ENCODE data around the gene MTX1. TPM values are rescaled to one million over a fixed set of nuclear protein-coding genes. Genes with fewer than 3 reads are reported as not detected.
A peak's percentile ranks its signal among the peaks of the same experiment; 100 is the strongest.
"Not testable (repeated sequence)": the region's sequence is repeated elsewhere in the genome, so short reads cannot be mapped to it uniquely, and the experiment has no call there.

The MTX1 gene
- total and polyA plus RNA-seq, 2 donors (not counting 1 experiment from before 2014, with no cell fraction given), result 42.2 to 46.6 TPM

GRCh38 chr1:155210314-155211104 lies 2.0 kb downstream of the MTX1 start:
- Histone ChIP-seq H3K36me3 (ENCODE audit: control insufficient read depth, insufficient read depth, low read length) (no peaks in the 10 kb centered on the region), H3K27ac (ENCODE audit: insufficient read depth, low read length) (no peak overlapping the region), H3K4me1 (ENCODE audit: control insufficient read depth, extremely low read depth, insufficient read depth, low read length) (peaks cover 15% of the 10 kb centered on the region), H4K20me1 (ENCODE audit: control insufficient read depth, extremely low read depth, insufficient read depth, low read length) (no peaks in the 10 kb centered on the region), H3K27me3 (ENCODE audit: control insufficient read depth, insufficient read depth, low read length) (no peaks in the 10 kb centered on the region), H3K9ac (ENCODE audit: insufficient read depth, low read length) (no peak overlapping the region), H3K4me3 (replicated peaks in 1 of 4; ENCODE audit: control extremely low read depth in 1 of 4, insufficient read depth in 1 of 4, low read depth in 3 of 4, low read length in 4 of 4) (no peak overlapping the region), H3K79me2 (ENCODE audit: control insufficient read depth, insufficient read depth, low read length) (no peaks in the 10 kb centered on the region), H3K4me2 (ENCODE audit: extremely low read depth, insufficient read depth, low read length) (no peak overlapping the region), H2AFZ (ENCODE audit: low read length) (no peak overlapping the region), H3K9me3 (ENCODE audit: control insufficient read depth, insufficient read depth, low read depth, low read length) (no peaks in the 10 kb centered on the region)
- no peak for TF ChIP-seq EZH2 (IDR thresholded peaks at IDR 0.05; ENCODE audit: low read length, missing control alignments)
- no peak for TF ChIP-seq CTCF (conservative IDR thresholded peaks at IDR 0.05 in 1 of 2, IDR thresholded peaks at IDR 0.05 in 1 of 2; ENCODE audit: low read depth in 1 of 2, low read length in 2 of 2)
- no peak for DNase-seq (ENCODE audit: low read depth in 2 of 2)

- not testable (repeated sequence) for H3K79me2 ChIP-seq (ENCODE audit: control insufficient read depth, insufficient read depth, low read length); H4K20me1 ChIP-seq (ENCODE audit: control insufficient read depth, extremely low read depth, insufficient read depth, low read length); H2AFZ ChIP-seq (ENCODE audit: low read length); H3K9ac ChIP-seq (ENCODE audit: insufficient read depth, low read length); H3K4me2 ChIP-seq (ENCODE audit: extremely low read depth, insufficient read depth, low read length); H3K36me3 ChIP-seq (ENCODE audit: control insufficient read depth, insufficient read depth, low read length); H3K27me3 ChIP-seq (ENCODE audit: control insufficient read depth, insufficient read depth, low read length); H3K9me3 ChIP-seq (ENCODE audit: control insufficient read depth, insufficient read depth, low read depth, low read length); H3K4me3 ChIP-seq (replicated peaks in 1 of 4; ENCODE audit: control extremely low read depth in 1 of 4, insufficient read depth in 1 of 4, low read depth in 3 of 4, low read length in 4 of 4); H3K27ac ChIP-seq (ENCODE audit: insufficient read depth, low read length)
- peaks cover 15% of the 10 kb centered on the region for H3K4me1 ChIP-seq (ENCODE audit: control insufficient read depth, extremely low read depth, insufficient read depth, low read length)
- DNase-seq (ENCODE audit: low read depth in 2 of 2), result peak in 1 of 2 donors; percentile 68
These were observed 3.0 kb downstream of the MTX1 start for GRCh38 chr1:155211381-155212050.

GRCh38 chr1:155212051-155212440 lies 3.6 kb downstream of the MTX1 start:
- H3K36me3 ChIP-seq (ENCODE audit: control insufficient read depth, insufficient read depth, low read length); H3K4me2 ChIP-seq (ENCODE audit: extremely low read depth, insufficient read depth, low read length); DNase-seq (ENCODE audit: low read depth in 2 of 2); H3K27me3 ChIP-seq (ENCODE audit: control insufficient read depth, insufficient read depth, low read length); H3K9me3 ChIP-seq (ENCODE audit: control insufficient read depth, insufficient read depth, low read depth, low read length); H3K79me2 ChIP-seq (ENCODE audit: control insufficient read depth, insufficient read depth, low read length); H3K9ac ChIP-seq (ENCODE audit: insufficient read depth, low read length); H2AFZ ChIP-seq (ENCODE audit: low read length); H4K20me1 ChIP-seq (ENCODE audit: control insufficient read depth, extremely low read depth, insufficient read depth, low read length); H3K4me3 ChIP-seq (replicated peaks in 1 of 4; ENCODE audit: control extremely low read depth in 1 of 4, insufficient read depth in 1 of 4, low read depth in 3 of 4, low read length in 4 of 4); H3K27ac ChIP-seq (ENCODE audit: insufficient read depth, low read length): not testable (repeated sequence)
- H3K4me1 ChIP-seq (ENCODE audit: control insufficient read depth, extremely low read depth, insufficient read depth, low read length), result peaks cover 11% of the 10 kb centered on the region

GRCh38 chr1:155214702-155215101 lies 6.2 kb downstream of the MTX1 start:
- H2AFZ ChIP-seq (ENCODE audit: low read length); H4K20me1 ChIP-seq (ENCODE audit: control insufficient read depth, extremely low read depth, insufficient read depth, low read length); DNase-seq (ENCODE audit: low read depth in 2 of 2); H3K4me1 ChIP-seq (ENCODE audit: control insufficient read depth, extremely low read depth, insufficient read depth, low read length); H3K9ac ChIP-seq (ENCODE audit: insufficient read depth, low read length); H3K36me3 ChIP-seq (ENCODE audit: control insufficient read depth, insufficient read depth, low read length); H3K9me3 ChIP-seq (ENCODE audit: control insufficient read depth, insufficient read depth, low read depth, low read length); H3K27me3 ChIP-seq (ENCODE audit: control insufficient read depth, insufficient read depth, low read length); H3K4me2 ChIP-seq (ENCODE audit: extremely low read depth, insufficient read depth, low read length); H3K4me3 ChIP-seq (replicated peaks in 1 of 4; ENCODE audit: control extremely low read depth in 1 of 4, insufficient read depth in 1 of 4, low read depth in 3 of 4, low read length in 4 of 4); H3K27ac ChIP-seq (ENCODE audit: insufficient read depth, low read length); H3K79me2 ChIP-seq (ENCODE audit: control insufficient read depth, insufficient read depth, low read length): not testable (repeated sequence)
